Astrocyte of the cerebellum (primary cell): ENCODE measurements around the gene HIF3A.

Source experiments
- DNase-seq: peaks from one replicate; pipeline ENCODE4 v3.0.0-alpha.2; 2011; ENCODE audit warnings: low read depth
- H3K4me3 ChIP-seq: 2 replicates; pipeline ENCODE4 v1.5.1; 2011; ENCODE audit warnings: mild to moderate bottlenecking, low read depth, low read length, moderate library complexity
- CTCF ChIP-seq: IDR thresholded peaks from 2 replicates; pipeline ENCODE4 v1.5.1; 2012; ENCODE audit warnings: low read length, low read depth, moderate library complexity, mild to moderate bottlenecking; ENCODE audit errors: missing control alignments
- in situ Hi-C: cut with HindIII; loops from 2 replicates; pipeline ENCODE4 v1.10.0; 2017; ENCODE audit warnings: low sequenced_read_pairs

HIF3A gene

GRCh38 chr19:46284635-46285034 is 12.2 kb upstream of the HIF3A start:
- no peak overlapping the region for H3K4me3 ChIP-seq
- no peak for DNase-seq
- TF ChIP-seq CTCF = no peak
- in situ Hi-C loops = no loop called here

GRCh38 chr19:46287585-46287984 is 9.3 kb upstream of the HIF3A start:
- no peak for DNase-seq
- in situ Hi-C loops = no loop called here
- no peak for TF ChIP-seq CTCF
- H3K4me3 ChIP-seq = no peak overlapping the region

DNA sequence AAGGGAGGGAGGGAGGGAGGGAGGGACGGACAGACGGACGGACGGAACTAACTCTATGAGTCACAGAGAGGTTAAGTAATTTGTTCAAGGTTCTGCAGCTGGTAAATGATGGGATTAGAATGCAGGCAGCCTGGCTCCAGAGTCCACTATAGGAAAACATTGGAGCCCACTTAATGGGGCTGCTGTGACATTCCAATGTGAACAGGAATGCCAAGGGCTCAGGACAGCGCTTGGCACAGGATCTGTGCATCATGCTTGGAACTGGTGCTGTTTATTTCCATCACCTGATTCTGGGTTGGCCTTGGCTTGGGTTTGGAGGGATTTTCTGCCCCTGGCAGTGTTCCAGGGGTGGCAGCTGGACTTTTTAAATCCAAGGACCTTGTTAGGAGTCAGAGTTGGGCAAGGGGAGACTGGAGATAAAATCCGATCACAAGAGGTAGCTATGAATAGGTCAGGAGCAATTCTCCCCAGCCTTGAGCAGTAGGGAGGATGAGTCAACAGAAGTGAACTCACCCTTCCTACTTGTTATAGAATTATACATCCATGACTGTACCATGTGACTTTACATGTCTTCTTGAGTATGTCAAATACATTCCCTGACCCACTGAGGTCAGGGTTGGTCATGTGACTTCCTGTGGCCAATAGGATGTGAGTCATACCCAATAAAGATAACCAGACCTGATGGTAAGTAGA is 7.8 kb upstream of the HIF3A start:
- no peak for TF ChIP-seq CTCF
- in situ Hi-C loops = no loop called here
- no peak overlapping the region for H3K4me3 ChIP-seq
- DNase-seq = no peak

DNA sequence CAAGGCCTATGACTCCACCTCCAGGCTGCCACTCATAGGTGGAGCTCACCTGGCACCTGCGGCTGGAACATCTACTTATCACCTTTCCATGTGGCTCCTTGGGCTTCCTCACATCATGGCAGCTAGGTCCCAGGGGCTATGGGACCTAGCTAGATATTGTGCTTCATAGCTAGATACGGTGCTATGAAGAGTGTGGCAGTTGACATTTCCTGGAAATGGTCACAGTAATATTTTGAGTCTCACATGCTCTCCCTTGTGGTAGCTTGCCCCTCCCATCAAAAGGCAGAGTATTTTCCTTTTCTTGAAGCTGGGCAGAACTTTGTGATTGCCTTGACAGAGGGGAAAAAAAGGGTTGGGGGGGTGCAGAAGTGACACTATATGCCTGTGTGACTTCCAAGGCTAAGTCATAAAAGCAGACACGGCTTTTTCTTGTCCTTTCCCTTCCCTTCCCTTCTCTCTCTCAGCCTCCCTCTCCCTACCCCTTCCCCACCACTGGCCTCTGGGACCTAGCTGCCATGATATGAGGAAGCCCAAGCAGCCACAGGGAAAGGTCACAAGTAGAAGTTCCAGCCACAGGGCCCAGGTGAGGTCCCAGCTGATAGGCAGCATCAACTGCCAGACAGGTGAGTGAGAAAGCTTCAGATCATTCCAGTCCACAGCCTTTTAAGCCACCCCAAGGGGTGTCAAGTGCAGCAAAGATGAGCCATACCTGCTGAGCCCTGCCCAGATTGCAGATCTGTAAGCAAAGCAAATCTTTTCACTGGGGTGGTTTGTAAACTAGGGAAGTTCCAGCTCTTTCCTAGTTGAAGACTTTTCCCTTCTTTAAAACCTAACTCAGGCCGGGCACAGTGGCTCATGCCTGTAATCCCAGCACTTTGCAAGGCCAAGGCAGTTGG is 6.9 kb upstream of the HIF3A start:
- in situ Hi-C loops = no loop called here
- TF ChIP-seq CTCF = no peak
- no peak overlapping the region for H3K4me3 ChIP-seq
- no peak for DNase-seq

GRCh38 chr19:46291829-46292228 is 5.0 kb upstream of the HIF3A start:
- DNase-seq = no peak
- H3K4me3 ChIP-seq = no peak overlapping the region
- in situ Hi-C loops = no loop called here
- TF ChIP-seq CTCF = no peak

- TF ChIP-seq CTCF = no peak
- DNase-seq = no peak
- no peak overlapping the region for H3K4me3 ChIP-seq
- in situ Hi-C loops = no loop called here
Measured at GRCh38 chr19:46294494-46294893, 2.3 kb upstream of the HIF3A start.
